ENCODE data around the gene RHEX.

RHEX gene

DNA sequence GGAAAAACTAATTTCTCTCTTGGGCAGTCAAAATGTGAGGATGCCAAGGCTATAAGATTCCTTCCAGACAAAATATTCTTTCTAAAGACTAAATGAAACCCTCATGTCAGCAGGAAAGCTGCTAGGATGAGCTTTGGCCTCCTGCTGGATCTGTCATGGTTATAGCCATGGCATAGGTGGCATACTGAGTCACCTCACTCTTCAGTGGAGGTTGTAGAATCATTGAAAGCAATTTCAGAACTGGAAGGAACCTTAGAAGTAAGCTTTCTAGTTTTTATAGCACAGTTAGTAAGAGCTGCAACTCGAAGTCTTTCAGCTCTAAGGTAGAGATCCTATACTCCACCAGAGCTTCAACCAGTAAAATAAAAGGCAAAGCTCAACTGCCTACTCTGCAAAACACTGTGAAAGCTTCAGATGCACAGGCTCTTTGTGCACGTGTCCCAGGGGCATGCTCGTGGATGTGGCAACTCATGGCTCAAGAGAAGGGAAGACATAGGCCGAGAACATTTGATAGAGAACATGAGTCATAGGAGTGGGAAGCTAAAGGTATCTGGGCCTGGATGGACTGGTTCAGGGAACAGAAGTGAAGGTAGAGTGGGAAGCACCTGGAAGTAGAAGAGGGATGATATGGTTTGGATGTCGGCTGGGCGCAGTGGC lies 58.4 kb downstream of the RHEX start:
- DNase-seq (ENCODE audit: low read depth) = peak; percentile 13
- H3K4me3 ChIP-seq (ENCODE audit: low read depth, low read length) = no peak overlapping the region
- no peak for TF ChIP-seq CTCF (conservative IDR thresholded peaks at IDR 0.05; ENCODE audit: low read depth, low read length)

GRCh38 chr1:206112600-206113301 lies 59.8 kb downstream of the RHEX start:
- no peak for TF ChIP-seq CTCF (conservative IDR thresholded peaks at IDR 0.05; ENCODE audit: low read depth, low read length)
- H3K4me3 ChIP-seq (ENCODE audit: low read depth, low read length) = no peak overlapping the region
- DNase-seq (ENCODE audit: low read depth) = no peak

GRCh38 chr1:206114692-206115640 lies 62.0 kb downstream of the RHEX start:
- TF ChIP-seq CTCF (conservative IDR thresholded peaks at IDR 0.05; ENCODE audit: low read depth, low read length) = no peak
- DNase-seq (ENCODE audit: low read depth) = no peak
- no peak overlapping the region for H3K4me3 ChIP-seq (ENCODE audit: low read depth, low read length)

GRCh38 chr1:206115791-206116190 lies 62.8 kb downstream of the RHEX start:
- TF ChIP-seq CTCF (conservative IDR thresholded peaks at IDR 0.05; ENCODE audit: low read depth, low read length) = no peak
- H3K4me3 ChIP-seq (ENCODE audit: low read depth, low read length) = no peak overlapping the region
- no peak for DNase-seq (ENCODE audit: low read depth)

DNA sequence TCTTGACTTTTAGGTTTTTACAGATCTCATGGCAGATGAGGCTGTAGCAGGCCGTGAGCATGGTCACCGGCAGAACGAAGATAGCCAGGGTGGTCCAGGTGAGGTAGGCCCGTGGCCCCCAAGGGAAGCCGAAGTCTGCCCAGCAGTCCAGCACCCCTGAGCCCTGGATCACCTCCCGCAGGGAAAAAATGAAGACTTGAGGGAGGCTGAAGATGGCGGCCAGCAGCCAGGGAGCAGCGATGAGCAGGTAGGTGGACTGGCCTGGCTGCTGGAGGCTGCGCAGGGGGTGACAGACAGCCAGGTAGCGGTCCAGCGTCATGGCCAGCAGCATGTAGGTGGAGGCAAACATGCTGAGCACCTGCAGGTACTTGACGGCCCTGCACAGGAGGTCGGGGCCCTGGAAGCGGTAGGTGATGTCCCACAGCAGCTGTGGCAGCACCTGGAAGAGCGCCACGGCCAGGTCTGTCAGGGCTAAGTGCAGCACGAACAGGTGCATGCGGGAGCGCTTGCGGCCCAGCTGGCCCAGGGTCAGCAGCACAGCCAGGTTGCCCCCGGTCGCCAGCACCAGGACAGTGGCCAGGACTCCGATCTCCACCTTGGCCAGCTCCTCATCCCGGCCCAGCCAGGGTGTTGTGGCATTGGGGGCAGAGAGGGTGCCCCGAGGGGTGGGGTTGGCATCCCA lies 63.4 kb downstream of the RHEX start:
- no peak for DNase-seq (ENCODE audit: low read depth)
- H3K4me3 ChIP-seq (ENCODE audit: low read depth, low read length) = no peak overlapping the region
- no peak for TF ChIP-seq CTCF (conservative IDR thresholded peaks at IDR 0.05; ENCODE audit: low read depth, low read length)

DNA sequence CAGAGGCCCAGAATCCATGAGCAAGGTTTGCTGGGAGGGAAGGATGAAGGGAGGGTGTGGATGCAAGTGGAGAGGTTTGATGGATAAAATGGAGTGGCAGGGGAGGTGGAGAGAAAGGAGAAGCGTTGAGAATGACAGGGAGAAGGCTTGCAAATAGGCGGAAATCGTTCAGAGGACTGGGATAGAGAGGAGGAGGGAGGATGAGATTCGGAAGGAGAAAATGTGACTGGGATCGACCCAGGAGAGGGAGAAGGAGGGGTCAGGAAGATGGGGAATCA lies 63.8 kb downstream of the RHEX start:
- DNase-seq (ENCODE audit: low read depth) = no peak
- TF ChIP-seq CTCF (conservative IDR thresholded peaks at IDR 0.05; ENCODE audit: low read depth, low read length) = no peak
- H3K4me3 ChIP-seq (ENCODE audit: low read depth, low read length) = no peak overlapping the region

Data from choroid plexus epithelial cell (primary cell).